Loucy (cell line): ENCODE measurements around the gene MRPS27.
A peak's percentile ranks its signal among the peaks of the same experiment; 100 is the strongest.

Experiments
- H2AFZ ChIP-seq: fragments of 200-600 bp; sonication (generic); 2 replicates; pipeline ENCODE4 v1.6.0; 2016; ENCODE audit warnings: antibody characterized with exemption, mild to moderate bottlenecking, low read length, moderate library complexity
- H3F3A ChIP-seq: fragments of 200-600 bp; 2 replicates; pipeline ENCODE4 v1.6.0; 2016; ENCODE audit warnings: antibody characterized with exemption, low read depth, mild to moderate bottlenecking
- H3K27me3 ChIP-seq: fragments of 200-600 bp; sonication (generic); 2 replicates; pipeline ENCODE4 v1.6.1; 2014; ENCODE audit warnings: low read length, mild to moderate bottlenecking; ENCODE audit not compliant: insufficient read depth, poor library complexity, severe bottlenecking
- H3K36me3 ChIP-seq: fragments of 200-600 bp; sonication (generic); 2 replicates; pipeline ENCODE4 v1.6.1; 2016; ENCODE audit warnings: low read length; ENCODE audit not compliant: insufficient read depth
- H3K4me1 ChIP-seq: fragments of 200-600 bp; sonication (generic); 2 replicates; pipeline ENCODE4 v1.5.1; 2014; ENCODE audit warnings: low read length, mild to moderate bottlenecking; ENCODE audit not compliant: insufficient read depth, poor library complexity, severe bottlenecking
- H3K4me2 ChIP-seq: fragments of 200-600 bp; sonication (generic); 2 replicates; pipeline ENCODE4 v1.6.0; 2014; ENCODE audit warnings: antibody characterized with exemption, low read length, low read depth, mild to moderate bottlenecking; ENCODE audit not compliant: poor library complexity, severe bottlenecking
- H3K4me3 ChIP-seq: fragments of 200-600 bp; sonication (generic); 2 replicates; pipeline ENCODE4 v1.5.1; 2014; ENCODE audit warnings: low read length, mild to moderate bottlenecking, mixed read lengths; ENCODE audit not compliant: poor library complexity, severe bottlenecking
- H3K79me2 ChIP-seq: fragments of 200-600 bp; sonication (generic); 2 replicates; pipeline ENCODE4 v1.6.1; 2014; ENCODE audit warnings: low read length; ENCODE audit not compliant: insufficient read depth
- H3K9ac ChIP-seq: fragments of 200-600 bp; sonication (generic); 2 replicates; pipeline ENCODE4 v1.6.0; 2014; ENCODE audit warnings: mild to moderate bottlenecking, low read depth, low read length, moderate library complexity; ENCODE audit not compliant: poor library complexity, severe bottlenecking
- H3K9me2 ChIP-seq: fragments of 200-600 bp; sonication (generic); replicated peaks from 2 replicates; pipeline ENCODE4 v1.6.1; 2016; ENCODE audit warnings: low read depth, low read length, mixed read lengths
- H3K9me3 ChIP-seq: fragments of 200-600 bp; sonication (generic); 2 replicates; pipeline ENCODE4 v1.6.1; 2014; ENCODE audit warnings: mild to moderate bottlenecking, antibody characterized with exemption, low read length, low read depth; ENCODE audit not compliant: insufficient read depth
- H4K20me1 ChIP-seq: fragments of 200-600 bp; sonication (generic); 2 replicates; pipeline ENCODE4 v1.6.0; 2014; ENCODE audit warnings: antibody characterized with exemption, low read length, mild to moderate bottlenecking; ENCODE audit not compliant: insufficient read depth, poor library complexity, severe bottlenecking
- CTCF ChIP-seq: fragments of 200-600 bp; sonication (generic); conservative IDR thresholded peaks from 2 replicates; pipeline ENCODE4 v1.5.1; 2014; ENCODE audit warnings: mild to moderate bottlenecking, antibody characterized with exemption, low read length
- EZH2phosphoT487 ChIP-seq: fragments of 200-600 bp; IDR thresholded peaks from 2 replicates; pipeline ENCODE4 v1.6.1; 2018; ENCODE audit warnings: antibody characterized with exemption, mild to moderate bottlenecking, moderate library complexity, borderline replicate concordance

Gene MRPS27

GRCh38 chr5:72234868-72235267 lies 85.2 kb downstream of the MRPS27 start:
- no peaks in the 10 kb centered on the region for H3K27me3 ChIP-seq
- H4K20me1 ChIP-seq, result peaks cover 55% of the 10 kb centered on the region
- no peak overlapping the region for H2AFZ ChIP-seq
- no peaks in the 10 kb centered on the region for H3K9me3 ChIP-seq
- no peaks in the 10 kb centered on the region for H3K79me2 ChIP-seq
- H3K9ac ChIP-seq, result no peak overlapping the region
- H3K4me3 ChIP-seq, result peak overlapping the region; percentile 2
- H3K4me1 ChIP-seq, result peaks cover 32% of the 10 kb centered on the region
- H3K36me3 ChIP-seq, result peaks cover 39% of the 10 kb centered on the region; the same call in 1 of the 2 replicates
- H3K4me2 ChIP-seq, result peak overlapping the region; percentile 35
- 0 out of 2 replicates have a peak, but pooled peaks cover 3% of the 10 kb centered on the region for H3F3A ChIP-seq
- TF ChIP-seq CTCF (no peak), EZH2phosphoT487 (no peak)
- no peaks in the 10 kb centered on the region for H3K9me2 ChIP-seq

GRCh38 chr5:72234265-72234700 lies 85.8 kb downstream of the MRPS27 start:
- TF ChIP-seq CTCF (no peak), EZH2phosphoT487 (no peak)
- no peaks in the 10 kb centered on the region for H3K9me3 ChIP-seq
- H3K4me3 ChIP-seq, result peak overlapping the region; percentile 2
- H4K20me1 ChIP-seq, result peaks cover 59% of the 10 kb centered on the region
- no peaks in the 10 kb centered on the region for H3K27me3 ChIP-seq
- peaks cover 39% of the 10 kb centered on the region; the same call in 1 of the 2 replicates for H3K36me3 ChIP-seq
- H3K9ac ChIP-seq, result no peak overlapping the region
- no peaks in the 10 kb centered on the region for H3K79me2 ChIP-seq
- 0 out of 2 replicates have a peak, but pooled peaks cover 3% of the 10 kb centered on the region for H3F3A ChIP-seq
- H3K9me2 ChIP-seq, result no peaks in the 10 kb centered on the region
- H3K4me2 ChIP-seq, result peak overlapping the region; percentile 35
- H2AFZ ChIP-seq, result no peak overlapping the region
- peaks cover 36% of the 10 kb centered on the region for H3K4me1 ChIP-seq

- no peak overlapping the region for H2AFZ ChIP-seq
- peaks cover 39% of the 10 kb centered on the region; the same call in 1 of the 2 replicates for H3K36me3 ChIP-seq
- peak overlapping the region; percentile 35 for H3K4me2 ChIP-seq
- no peak for TF ChIP-seq CTCF
- no peak for TF ChIP-seq EZH2phosphoT487
- no peaks in the 10 kb centered on the region for H3K27me3 ChIP-seq
- H3K79me2 ChIP-seq, result no peaks in the 10 kb centered on the region
- H3K9me3 ChIP-seq, result no peaks in the 10 kb centered on the region
- H3F3A ChIP-seq, result 0 out of 2 replicates have a peak, but pooled peaks cover 3% of the 10 kb centered on the region
- peaks cover 41% of the 10 kb centered on the region for H3K4me1 ChIP-seq
- H3K9ac ChIP-seq, result no peak overlapping the region
- no peak overlapping the region for H3K4me3 ChIP-seq
- H3K9me2 ChIP-seq, result no peaks in the 10 kb centered on the region
- H4K20me1 ChIP-seq, result peaks cover 61% of the 10 kb centered on the region
Observed at GRCh38 chr5:72233835-72234234, 86.2 kb downstream of the MRPS27 start.
